HEK293 (cell line): ENCODE results near the gene CDH23.

Experiments
- CTCF ChIA-PET: fragments of 350-600 bp; formaldehyde crosslinking; extraction: SDS; loops from one replicate; lab custom pipeline; 2021; ENCODE audit warnings: antibody characterized with exemption; lab: Yijun Ruan, JAX
- POLR2A ChIA-PET: fragments of 300-600 bp; formaldehyde crosslinking; extraction: SDS; loops from one replicate; lab custom pipeline; 2020; ENCODE audit warnings: antibody characterized with exemption, inconsistent platforms; lab: Yijun Ruan, JAX
- H3K27ac ChIP-seq: fragments of 200-500 bp; sonication (Bioruptor generic); 2 replicates; pipeline ENCODE4 v1.5.1; 2014; ENCODE audit warnings: low read depth, low read length, control low read depth, inconsistent platforms; ENCODE audit errors: extremely low read depth
- H3K36me3 ChIP-seq, 2 experiments: fragments of 200-500 bp in 1 of 2; sonication (Bioruptor generic) in 1 of 2; 1 replicate in 1 of 2; 2 replicates in 1 of 2; pipeline ENCODE4 v1.5.1; 2014 to 2017; ENCODE audit warnings: inconsistent platforms in 2 of 2, low read length in 2 of 2; ENCODE audit not compliant: control insufficient read depth in 2 of 2, insufficient read depth in 1 of 2
- H3K4me1 ChIP-seq: fragments of 200-500 bp; sonication (Bioruptor generic); 2 replicates; pipeline ENCODE4 v1.5.1; 2014; ENCODE audit warnings: mild to moderate bottlenecking, low read length, inconsistent platforms; ENCODE audit not compliant: control insufficient read depth, insufficient read depth
- H3K4me3 ChIP-seq: 2 replicates; pipeline ENCODE4 v1.5.1; 2011; ENCODE audit warnings: low read depth, mild to moderate bottlenecking, control low read depth, low read length, moderate library complexity
- H3K9me3 ChIP-seq: fragments of 200-500 bp; sonication (Bioruptor generic); 2 replicates; pipeline ENCODE4 v1.5.1; 2014; ENCODE audit warnings: low read depth, low read length, inconsistent platforms; ENCODE audit not compliant: control insufficient read depth, insufficient read depth
- GLIS2 ChIP-seq: fragments of 450-650 bp; formaldehyde crosslinking; IDR thresholded peaks from 2 replicates; pipeline ENCODE4 v1.5.1; 2016; ENCODE audit warnings: missing biosample characterization, missing genetic modification characterization
- IKZF3 ChIP-seq: fragments of 450-650 bp; IDR thresholded peaks from 2 replicates; pipeline ENCODE4 v1.5.0; 2018; ENCODE audit warnings: missing biosample characterization, mild to moderate bottlenecking, missing genetic modification characterization, moderate library complexity
- KLF17 ChIP-seq: fragments of 450-650 bp; formaldehyde crosslinking; IDR thresholded peaks from 2 replicates; pipeline ENCODE4 v1.5.1; 2016; ENCODE audit warnings: missing biosample characterization, missing genetic modification characterization
- PATZ1 ChIP-seq: fragments of 450-650 bp; formaldehyde crosslinking; IDR thresholded peaks from 2 replicates; pipeline ENCODE4 v1.5.1; 2016; ENCODE audit warnings: missing biosample characterization, missing genetic modification characterization
- SP7 ChIP-seq: fragments of 450-650 bp; formaldehyde crosslinking; IDR thresholded peaks from 2 replicates; pipeline ENCODE4 v1.5.1; 2016; ENCODE audit warnings: missing biosample characterization, missing genetic modification characterization
- TCF7L2 ChIP-seq: IDR thresholded peaks from 2 replicates; pipeline ENCODE4 v1.6.1; 2011; ENCODE audit warnings: low read depth, mild to moderate bottlenecking, inconsistent platforms, low read length, moderate library complexity, borderline replicate concordance
- ZBTB1 ChIP-seq: fragments of 450-650 bp; formaldehyde crosslinking; IDR thresholded peaks from 2 replicates; pipeline ENCODE4 v1.5.1; 2016; ENCODE audit warnings: missing biosample characterization, missing genetic modification characterization
- ZNF112 ChIP-seq: fragments of 450-650 bp; formaldehyde crosslinking; IDR thresholded peaks from 2 replicates; pipeline ENCODE4 v1.5.0; 2017; ENCODE audit warnings: missing biosample characterization, missing genetic modification characterization
- ZNF114 ChIP-seq: fragments of 450-650 bp; formaldehyde crosslinking; IDR thresholded peaks from 2 replicates; pipeline ENCODE4 v1.5.0; 2017; ENCODE audit warnings: missing biosample characterization, missing genetic modification characterization
- ZNF132 ChIP-seq: fragments of 450-650 bp; formaldehyde crosslinking; IDR thresholded peaks from 2 replicates; pipeline ENCODE4 v1.5.1; 2017; ENCODE audit warnings: missing biosample characterization, missing genetic modification characterization, borderline replicate concordance
- ZNF146 ChIP-seq: fragments of 450-650 bp; formaldehyde crosslinking; IDR thresholded peaks from 2 replicates; pipeline ENCODE4 v1.5.1; 2016; ENCODE audit warnings: missing biosample characterization, missing genetic modification characterization
- ZNF155 ChIP-seq: fragments of 450-650 bp; formaldehyde crosslinking; IDR thresholded peaks from 2 replicates; pipeline ENCODE4 v1.5.1; 2016; ENCODE audit warnings: missing biosample characterization, missing genetic modification characterization
- ZNF2 ChIP-seq: fragments of 450-650 bp; formaldehyde crosslinking; IDR thresholded peaks from 2 replicates; pipeline ENCODE4 v1.5.1; 2016; ENCODE audit warnings: missing biosample characterization, missing genetic modification characterization
- ZNF350 ChIP-seq: fragments of 450-650 bp; formaldehyde crosslinking; IDR thresholded peaks from 2 replicates; pipeline ENCODE4 v1.5.0; 2017; ENCODE audit warnings: missing biosample characterization, mild to moderate bottlenecking, missing genetic modification characterization
- ZNF473 ChIP-seq: fragments of 450-650 bp; formaldehyde crosslinking; IDR thresholded peaks from 2 replicates; pipeline ENCODE4 v1.5.1; 2017; ENCODE audit warnings: missing biosample characterization, missing genetic modification characterization
- ZNF530 ChIP-seq: fragments of 450-650 bp; formaldehyde crosslinking; IDR thresholded peaks from 2 replicates; pipeline ENCODE4 v1.5.1; 2016; ENCODE audit warnings: low read depth, missing biosample characterization, missing genetic modification characterization
- ZNF596 ChIP-seq: fragments of 450-650 bp; IDR thresholded peaks from 2 replicates; pipeline ENCODE4 v1.5.0; 2018; ENCODE audit warnings: missing biosample characterization, mild to moderate bottlenecking, missing genetic modification characterization, moderate library complexity
- ZNF600 ChIP-seq: fragments of 450-650 bp; formaldehyde crosslinking; IDR thresholded peaks from 2 replicates; pipeline ENCODE4 v1.5.1; 2016; ENCODE audit warnings: missing biosample characterization, missing genetic modification characterization
- ZNF677 ChIP-seq: fragments of 450-650 bp; IDR thresholded peaks from 2 replicates; pipeline ENCODE4 v1.5.0; 2018; ENCODE audit warnings: missing biosample characterization, mild to moderate bottlenecking, missing genetic modification characterization, moderate library complexity
- ZNF768 ChIP-seq: fragments of 450-650 bp; formaldehyde crosslinking; IDR thresholded peaks from 2 replicates; pipeline ENCODE4 v1.5.1; 2018; ENCODE audit warnings: missing biosample characterization, mild to moderate bottlenecking, missing genetic modification characterization
- TF ChIP-seq, protein P1 (sequence below): fragments of 450-650 bp; formaldehyde crosslinking; IDR thresholded peaks from 2 replicates; pipeline ENCODE4 v1.5.1; 2016; ENCODE audit warnings: missing biosample characterization, missing genetic modification characterization, low read depth
- TF ChIP-seq, protein P2 (sequence below): fragments of 450-650 bp; formaldehyde crosslinking; IDR thresholded peaks from 2 replicates; pipeline ENCODE4 v1.5.1; 2016; ENCODE audit warnings: missing biosample characterization, missing genetic modification characterization

CDH23 gene

DNA sequence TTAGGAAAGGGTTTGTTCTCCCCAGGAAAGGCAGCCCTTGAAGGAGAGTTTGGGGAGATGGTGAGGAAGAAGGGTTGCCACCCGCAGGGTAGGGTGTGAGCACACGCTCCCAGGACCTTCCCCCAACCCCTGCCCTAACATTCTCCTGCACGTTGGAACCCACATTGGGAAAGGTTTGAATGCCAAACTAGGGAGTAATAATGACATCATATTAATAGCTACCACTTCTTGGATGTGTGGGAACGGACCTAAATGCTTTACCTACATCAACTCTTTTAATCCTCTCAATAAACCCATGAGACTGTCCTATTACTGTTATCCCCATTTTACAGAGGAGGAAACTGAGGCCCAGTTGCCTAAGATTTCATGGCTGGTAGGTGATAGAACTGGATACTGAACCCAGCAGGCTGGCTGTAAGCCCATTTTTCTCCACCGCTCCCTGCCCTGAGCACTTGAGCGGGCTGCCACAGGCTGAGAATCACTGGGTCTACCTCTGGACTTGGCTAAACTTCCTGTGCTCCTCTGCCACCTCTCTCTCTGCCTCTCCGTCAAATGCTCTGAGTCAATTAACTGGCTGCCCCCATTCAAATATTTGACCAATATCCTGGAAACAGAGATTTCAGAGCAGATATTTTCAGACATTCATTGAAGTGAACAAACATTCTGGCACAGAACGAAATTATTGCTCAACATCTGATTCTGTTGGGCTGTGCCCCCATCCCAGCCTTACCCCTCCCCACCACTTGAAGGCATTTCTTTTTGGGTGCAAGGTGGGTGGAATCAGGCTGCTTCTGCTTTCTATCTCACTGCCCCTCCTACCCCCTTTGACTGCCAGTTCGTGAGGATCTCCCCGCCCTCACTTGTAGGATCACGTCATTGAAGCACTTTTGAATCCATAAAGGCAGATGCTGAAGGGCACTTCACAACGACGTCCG lies 193.2 kb downstream of the CDH23 start:
- no peak overlapping the region for H3K4me3 ChIP-seq
- ChIA-PET CTCF (interaction anchor here (0.5 to 1.0 kb wide), 5 partner anchors 19 to 307 kb away, joined by 3 to 4 read pairs (median 4); no protein-coding TSS in a partner anchor), POLR2A (no interaction called here)
- no peaks in the 10 kb centered on the region for H3K36me3 ChIP-seq
- TF ChIP-seq ZNF350 (tag by site-specific recombination) (no peak), ZNF112 (no peak), ZNF768 (tag by site-specific recombination) (no peak)
- 0 out of 2 replicates have a peak, but pooled peaks cover 3% of the 10 kb centered on the region for H3K4me1 ChIP-seq
- H3K9me3 ChIP-seq, result no peaks in the 10 kb centered on the region
- H3K27ac ChIP-seq, result no peak overlapping the region

- Histone ChIP-seq H3K27ac (no peak overlapping the region), H3K4me3 (no peak overlapping the region), H3K36me3 (no peaks in the 10 kb centered on the region), H3K4me1 (0 out of 2 replicates have a peak, but pooled peaks cover 3% of the 10 kb centered on the region), H3K9me3 (no peaks in the 10 kb centered on the region)
- ChIA-PET CTCF (interaction anchor here (0.5 to 3.0 kb wide), 5 partner anchors 19 to 369 kb away, joined by 3 to 17 read pairs (median 5); no protein-coding TSS in a partner anchor), POLR2A (no interaction called here)
- TF ChIP-seq ZNF155 (tag by site-specific recombination) (no peak), ZNF114 (no peak), ZNF132 (tag by site-specific recombination) (no peak), KLF17 (tag by site-specific recombination) (no peak), GLIS2 (tag by site-specific recombination) (no peak), TCF7L2 (no peak), SP7 (no peak), ZNF596 (no peak)
Observed at GRCh38 chr10:71590781-71591350, 194.1 kb downstream of the CDH23 start.

- ChIA-PET CTCF (no interaction called here), POLR2A (no interaction called here)
- Histone ChIP-seq H3K9me3 (no peaks in the 10 kb centered on the region), H3K4me3 (no peak overlapping the region), H3K36me3 (no peaks in the 10 kb centered on the region), H3K4me1 (0 out of 2 replicates have a peak, but pooled peaks cover 3% of the 10 kb centered on the region), H3K27ac (no peak overlapping the region)
- no peak for TF ChIP-seq ZBTB1 (tag by site-specific recombination)
- TF ChIP-seq ZNF473 (tag by site-specific recombination), result no peak
- TF ChIP-seq, protein P1, sequence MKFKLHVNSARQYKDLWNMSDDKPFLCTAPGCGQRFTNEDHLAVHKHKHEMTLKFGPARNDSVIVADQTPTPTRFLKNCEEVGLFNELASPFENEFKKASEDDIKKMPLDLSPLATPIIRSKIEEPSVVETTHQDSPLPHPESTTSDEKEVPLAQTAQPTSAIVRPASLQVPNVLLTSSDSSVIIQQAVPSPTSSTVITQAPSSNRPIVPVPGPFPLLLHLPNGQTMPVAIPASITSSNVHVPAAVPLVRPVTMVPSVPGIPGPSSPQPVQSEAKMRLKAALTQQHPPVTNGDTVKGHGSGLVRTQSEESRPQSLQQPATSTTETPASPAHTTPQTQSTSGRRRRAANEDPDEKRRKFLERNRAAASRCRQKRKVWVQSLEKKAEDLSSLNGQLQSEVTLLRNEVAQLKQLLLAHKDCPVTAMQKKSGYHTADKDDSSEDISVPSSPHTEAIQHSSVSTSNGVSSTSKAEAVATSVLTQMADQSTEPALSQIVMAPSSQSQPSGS (tag by site-specific recombination), result no peak
- no peak for TF ChIP-seq IKZF3 (tag by site-specific recombination)
- TF ChIP-seq PATZ1 (tag by site-specific recombination), result no peak
- no peak for TF ChIP-seq ZNF677
- TF ChIP-seq, protein P2, sequence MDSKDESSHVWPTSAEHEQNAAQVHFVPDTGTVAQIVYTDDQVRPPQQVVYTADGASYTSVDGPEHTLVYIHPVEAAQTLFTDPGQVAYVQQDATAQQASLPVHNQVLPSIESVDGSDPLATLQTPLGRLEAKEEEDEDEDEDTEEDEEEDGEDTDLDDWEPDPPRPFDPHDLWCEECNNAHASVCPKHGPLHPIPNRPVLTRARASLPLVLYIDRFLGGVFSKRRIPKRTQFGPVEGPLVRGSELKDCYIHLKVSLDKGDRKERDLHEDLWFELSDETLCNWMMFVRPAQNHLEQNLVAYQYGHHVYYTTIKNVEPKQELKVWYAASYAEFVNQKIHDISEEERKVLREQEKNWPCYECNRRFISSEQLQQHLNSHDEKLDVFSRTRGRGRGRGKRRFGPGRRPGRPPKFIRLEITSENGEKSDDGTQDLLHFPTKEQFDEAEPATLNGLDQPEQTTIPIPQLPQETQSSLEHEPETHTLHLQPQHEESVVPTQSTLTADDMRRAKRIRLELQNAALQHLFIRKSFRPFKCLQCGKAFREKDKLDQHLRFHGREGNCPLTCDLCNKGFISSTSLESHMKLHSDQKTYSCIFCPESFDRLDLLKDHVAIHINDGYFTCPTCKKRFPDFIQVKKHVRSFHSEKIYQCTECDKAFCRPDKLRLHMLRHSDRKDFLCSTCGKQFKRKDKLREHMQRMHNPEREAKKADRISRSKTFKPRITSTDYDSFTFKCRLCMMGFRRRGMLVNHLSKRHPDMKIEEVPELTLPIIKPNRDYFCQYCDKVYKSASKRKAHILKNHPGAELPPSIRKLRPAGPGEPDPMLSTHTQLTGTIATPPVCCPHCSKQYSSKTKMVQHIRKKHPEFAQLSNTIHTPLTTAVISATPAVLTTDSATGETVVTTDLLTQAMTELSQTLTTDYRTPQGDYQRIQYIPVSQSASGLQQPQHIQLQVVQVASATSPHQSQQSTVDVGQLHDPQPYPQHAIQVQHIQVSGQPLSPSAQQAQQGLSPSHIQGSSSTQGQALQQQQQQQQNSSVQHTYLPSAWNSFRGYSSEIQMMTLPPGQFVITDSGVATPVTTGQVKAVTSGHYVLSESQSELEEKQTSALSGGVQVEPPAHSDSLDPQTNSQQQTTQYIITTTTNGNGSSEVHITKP (tag by site-specific recombination), result no peak
- no peak for TF ChIP-seq ZNF2 (tag by site-specific recombination)
- TF ChIP-seq ZNF146 (tag by site-specific recombination), result no peak
- TF ChIP-seq ZNF530 (tag by site-specific recombination), result no peak
- no peak for TF ChIP-seq ZNF600 (tag by site-specific recombination)
Observed at GRCh38 chr10:71594934-71595571, 198.3 kb downstream of the CDH23 start.
